HepG2 (cell line): Measurements from ENCODE around the gene TRIM15. TPM values are rescaled to one million over a fixed set of nuclear protein-coding genes. Genes with fewer than 3 reads are reported as not detected.

Source experiments
- CAMTA2 ChIP-seq: sonication (generic); formaldehyde crosslinking; IDR thresholded peaks from 2 replicates; pipeline ENCODE4 v1.4.0; 2020; ENCODE audit warnings: mild to moderate bottlenecking, missing genetic modification reagents, borderline replicate concordance
- CSRNP2 ChIP-seq: sonication (generic); formaldehyde crosslinking; conservative IDR thresholded peaks from 2 replicates; pipeline ENCODE4 v1.8.0; 2022; ENCODE audit warnings: low read depth, missing genetic modification reagents
- FOXO4 ChIP-seq: sonication (generic); formaldehyde crosslinking; conservative IDR thresholded peaks from 2 replicates; pipeline ENCODE4 v1.8.1; 2023; ENCODE audit warnings: missing genetic modification reagents
- MBD4 ChIP-seq: IDR thresholded peaks from 2 replicates; pipeline ENCODE4 v1.6.1; 2012; ENCODE audit warnings: low read length, inconsistent platforms, borderline replicate concordance
- MLXIP ChIP-seq: sonication (generic); formaldehyde crosslinking; IDR thresholded peaks from 2 replicates; pipeline ENCODE4 v1.9.0; 2021; ENCODE audit warnings: missing genetic modification reagents, borderline replicate concordance
- PRDM10 ChIP-seq: sonication (generic); formaldehyde crosslinking; IDR thresholded peaks from 2 replicates; pipeline ENCODE4 v1.4.0; 2020; ENCODE audit warnings: low read depth, missing genetic modification reagents
- TFAP4 ChIP-seq: sonication (generic); IDR thresholded peaks from 2 replicates; pipeline ENCODE4 v1.6.1; 2016; ENCODE audit warnings: low read depth, borderline replicate concordance
- YY1 ChIP-seq: IDR thresholded peaks from 2 replicates; pipeline ENCODE4 v1.6.1; 2011; ENCODE audit warnings: low read length, low read depth, moderate library complexity, mild to moderate bottlenecking; ENCODE audit not compliant: insufficient read depth, insufficient replicate concordance
- ZBTB1 ChIP-seq: sonication (generic); formaldehyde crosslinking; IDR thresholded peaks from 2 replicates; pipeline ENCODE4 v1.4.0; 2020; ENCODE audit warnings: missing genetic modification reagents, borderline replicate concordance
- ZBTB7B ChIP-seq: sonication (generic); formaldehyde crosslinking; IDR thresholded peaks from 2 replicates; pipeline ENCODE4 v1.4.0; 2020; ENCODE audit warnings: missing genetic modification reagents
- ZFP36L2 ChIP-seq: sonication (generic); formaldehyde crosslinking; IDR thresholded peaks from 2 replicates; pipeline ENCODE4 v1.4.0; 2020; ENCODE audit warnings: missing genetic modification reagents
- ZFYVE20 ChIP-seq: sonication (generic); formaldehyde crosslinking; IDR thresholded peaks from 2 replicates; pipeline ENCODE4 v1.8.0; 2023; ENCODE audit warnings: low read depth, mild to moderate bottlenecking, moderate library complexity, missing genetic modification reagents, borderline replicate concordance
- ZNF367 ChIP-seq: sonication (generic); formaldehyde crosslinking; IDR thresholded peaks from 2 replicates; pipeline ENCODE4 v1.4.0; 2020; ENCODE audit warnings: missing genetic modification reagents, borderline replicate concordance
- ZNF792 ChIP-seq: IDR thresholded peaks from 2 replicates; pipeline ENCODE4 v1.6.1; 2016
- ZUFSP ChIP-seq: sonication (generic); formaldehyde crosslinking; IDR thresholded peaks from 2 replicates; pipeline ENCODE4 v1.9.0; 2021; ENCODE audit warnings: missing genetic modification reagents, mild to moderate bottlenecking, borderline replicate concordance
- polyA plus RNA-seq, 8 experiments: library from polyadenylated mRNA; depleted of rRNA in 3 of 8; stranded (reverse) in 7 of 8; unstranded in 1 of 8; fragments of >200 nt; fragmentation: Illumina TruSeq in 4 of 8; extraction: Trizol in 4 of 8; gene quantifications; 2 replicates each; pipeline versions ENCODE4 v1.2.1 to v1.2.3, GENCODE V29; 2011 to 2016; ENCODE audit warnings: low read depth in 4 of 8, missing spikeins in 1 of 8, mixed read lengths in 1 of 8; ENCODE audit not compliant: insufficient read depth in 1 of 8
- total RNA-seq, 5 experiments: library from RNA; depleted of rRNA; stranded (reverse); fragments of >200 nt; fragmentation: Illumina TruSeq; extraction: Trizol; gene quantifications; 2 replicates each; pipeline ENCODE4 v1.2.3, GENCODE V29; 2016; ENCODE audit warnings: low read depth in 1 of 5

Gene TRIM15
- total and polyA plus RNA-seq, 2 of the 13 experiments (the other 11 are each of a cell fraction or from before 2014, with no cell fraction given) = 35.1 to 38.2 TPM

- TF ChIP-seq CAMTA2 (CRISPR knock-in tag) (no peak), ZBTB1 (CRISPR knock-in tag) (no peak), ZBTB7B (CRISPR knock-in tag) (no peak; the same call in 1 of the 2 replicates), ZUFSP (CRISPR knock-in tag) (no peak), ZFP36L2 (CRISPR knock-in tag) (0 out of 2 replicates have a peak, but pooled peaks have one; percentile 67), TFAP4 (peak; percentile 81), YY1 (peak; percentile 65), MLXIP (CRISPR knock-in tag) (no peak), ZNF792 (CRISPR knock-in tag) (peak; percentile 88; the same call in 1 of the 2 replicates), ZFYVE20 (CRISPR knock-in tag) (no peak), PRDM10 (0 out of 2 replicates have a peak, but pooled peaks have one; percentile 30), FOXO4 (no peak), ZNF367 (CRISPR knock-in tag) (no peak), MBD4 (no peak), CSRNP2 (CRISPR knock-in tag) (no peak)
Measured at GRCh38 chr6:30206799-30207618, 43.7 kb downstream of the TRIM15 start (continued).
